Measurements from ENCODE around the gene FFAR3. TPM values are rescaled to one million over a fixed set of nuclear protein-coding genes. Genes with fewer than 3 reads are reported as not detected.

Gene FFAR3
- total RNA-seq, 2 donors from 2014 or later = not detected

DNA sequence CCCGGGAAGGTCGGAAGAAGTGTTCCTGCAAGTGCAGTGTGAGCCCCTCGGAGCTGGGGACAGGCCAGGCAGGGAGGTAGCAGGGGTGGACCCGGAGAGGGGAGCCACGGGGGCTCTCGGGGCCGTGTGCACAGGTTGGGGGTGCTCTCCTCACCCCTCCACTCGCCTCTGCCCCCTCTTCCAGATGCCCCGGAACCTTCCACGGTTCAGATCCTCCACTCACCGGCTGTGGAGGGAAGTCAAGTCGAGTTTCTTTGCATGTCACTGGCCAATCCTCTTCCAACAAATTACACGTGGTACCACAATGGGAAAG, 20.3 kb upstream of the FFAR3 start:
- 55 to 68% methylated on average over 4 to 13 of the region's 13 CpGs for WGBS, 2 donors
- Histone ChIP-seq H3K4me1 (no peaks in the 10 kb centered on the region), H3K9me3 (no peaks in the 10 kb centered on the region), H3K36me3 (replicated peaks in 1 of 2; ENCODE audit: insufficient read depth in 1 of 2, low read depth in 2 of 2) (no peaks in the 10 kb centered on the region), H3K27me3 (no peaks in the 10 kb centered on the region), H3K27ac (no peak overlapping the region), H3K4me3 (no peak overlapping the region)
- intact Hi-C loops (cut with DNase I) = no loop called here
- TF ChIP-seq, protein P1, sequence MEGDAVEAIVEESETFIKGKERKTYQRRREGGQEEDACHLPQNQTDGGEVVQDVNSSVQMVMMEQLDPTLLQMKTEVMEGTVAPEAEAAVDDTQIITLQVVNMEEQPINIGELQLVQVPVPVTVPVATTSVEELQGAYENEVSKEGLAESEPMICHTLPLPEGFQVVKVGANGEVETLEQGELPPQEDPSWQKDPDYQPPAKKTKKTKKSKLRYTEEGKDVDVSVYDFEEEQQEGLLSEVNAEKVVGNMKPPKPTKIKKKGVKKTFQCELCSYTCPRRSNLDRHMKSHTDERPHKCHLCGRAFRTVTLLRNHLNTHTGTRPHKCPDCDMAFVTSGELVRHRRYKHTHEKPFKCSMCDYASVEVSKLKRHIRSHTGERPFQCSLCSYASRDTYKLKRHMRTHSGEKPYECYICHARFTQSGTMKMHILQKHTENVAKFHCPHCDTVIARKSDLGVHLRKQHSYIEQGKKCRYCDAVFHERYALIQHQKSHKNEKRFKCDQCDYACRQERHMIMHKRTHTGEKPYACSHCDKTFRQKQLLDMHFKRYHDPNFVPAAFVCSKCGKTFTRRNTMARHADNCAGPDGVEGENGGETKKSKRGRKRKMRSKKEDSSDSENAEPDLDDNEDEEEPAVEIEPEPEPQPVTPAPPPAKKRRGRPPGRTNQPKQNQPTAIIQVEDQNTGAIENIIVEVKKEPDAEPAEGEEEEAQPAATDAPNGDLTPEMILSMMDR (IDR thresholded peaks at IDR 0.05) = no peak
- no peak for TF ChIP-seq POLR2A (IDR thresholded peaks at IDR 0.05)
- ATAC-seq (no peak), DNase-seq (no peak)

DNA sequence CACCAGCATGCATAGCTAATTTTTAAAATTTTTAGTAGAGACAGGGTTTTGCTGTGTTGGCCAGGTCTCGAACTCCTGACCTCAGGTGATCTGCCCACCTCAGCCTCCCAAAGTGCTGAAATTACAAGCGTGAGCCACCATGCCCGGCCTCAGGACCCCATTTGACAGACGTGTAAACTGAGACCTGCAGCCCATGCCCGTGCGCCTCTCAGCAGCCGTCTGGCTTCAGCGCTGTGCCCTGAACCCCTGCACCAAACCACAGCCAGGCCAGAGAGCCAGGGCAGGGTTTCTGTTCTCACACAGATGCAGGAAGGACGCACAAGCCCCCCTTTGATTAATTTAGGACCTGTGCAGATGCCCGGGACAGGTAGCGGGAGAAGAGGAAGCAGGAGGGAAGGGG, 17.8 kb upstream of the FFAR3 start:
- H3K4me1 ChIP-seq = no peaks in the 10 kb centered on the region
- intact Hi-C loops (cut with DNase I) = loop anchor here (10.0 kb wide), 1 partner anchor 154 kb away; the partner anchor contains the start of gene KRTDAP

DNA sequence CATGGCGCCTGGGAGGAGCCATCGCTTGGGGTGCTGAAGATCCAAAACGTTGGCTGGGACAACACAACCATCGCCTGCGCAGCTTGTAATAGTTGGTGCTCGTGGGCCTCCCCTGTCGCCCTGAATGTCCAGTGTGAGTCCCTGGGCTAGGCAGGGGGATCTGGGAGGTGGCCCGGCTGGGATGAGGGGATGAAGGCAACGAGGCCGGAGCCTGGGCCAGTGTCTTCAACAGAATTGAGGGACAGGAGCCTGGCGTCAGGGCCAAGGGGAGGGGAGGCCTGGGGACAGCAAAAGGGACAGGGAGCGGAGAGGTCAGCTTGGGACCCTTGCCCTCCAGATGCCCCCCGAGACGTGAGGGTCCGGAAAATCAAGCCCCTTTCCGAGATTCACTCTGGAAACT, 17.3 kb upstream of the FFAR3 start:
- DNase-seq (no peak), ATAC-seq (no peak)
- Histone ChIP-seq H3K27me3 (peaks cover 0 to 3% of the 10 kb centered on the region in 2 donors), H3K27ac (no peak overlapping the region), H3K36me3 (replicated peaks in 1 of 2; ENCODE audit: insufficient read depth in 1 of 2, low read depth in 2 of 2) (no peaks in the 10 kb centered on the region), H3K4me3 (no peak overlapping the region), H3K4me1 (no peaks in the 10 kb centered on the region), H3K9me3 (no peaks in the 10 kb centered on the region)
- 72 to 75% methylated on average over 13 to 14 of the region's 16 CpGs for WGBS, 2 donors
- intact Hi-C loops (cut with DNase I) = loop anchor here (10.0 kb wide), 1 partner anchor 154 kb away; the partner anchor contains the start of gene KRTDAP
- no peak for TF ChIP-seq POLR2A (IDR thresholded peaks at IDR 0.05)
- TF ChIP-seq, protein P1 (IDR thresholded peaks at IDR 0.05) = no peak

More for the DNA sequence above, 17.8 kb upstream of the FFAR3 start:
- Histone ChIP-seq H3K9me3 (no peaks in the 10 kb centered on the region), H3K36me3 (replicated peaks in 1 of 2; ENCODE audit: insufficient read depth in 1 of 2, low read depth in 2 of 2) (no peaks in the 10 kb centered on the region), H3K4me3 (no peak overlapping the region), H3K27me3 (no peaks in the 10 kb centered on the region), H3K27ac (no peak overlapping the region)
- DNase-seq (no peak), ATAC-seq (no peak)
- 64 to 80% methylated on average over 10 of the region's 11 CpGs for WGBS, 2 donors
- TF ChIP-seq POLR2A (IDR thresholded peaks at IDR 0.05) = no peak

DNA sequence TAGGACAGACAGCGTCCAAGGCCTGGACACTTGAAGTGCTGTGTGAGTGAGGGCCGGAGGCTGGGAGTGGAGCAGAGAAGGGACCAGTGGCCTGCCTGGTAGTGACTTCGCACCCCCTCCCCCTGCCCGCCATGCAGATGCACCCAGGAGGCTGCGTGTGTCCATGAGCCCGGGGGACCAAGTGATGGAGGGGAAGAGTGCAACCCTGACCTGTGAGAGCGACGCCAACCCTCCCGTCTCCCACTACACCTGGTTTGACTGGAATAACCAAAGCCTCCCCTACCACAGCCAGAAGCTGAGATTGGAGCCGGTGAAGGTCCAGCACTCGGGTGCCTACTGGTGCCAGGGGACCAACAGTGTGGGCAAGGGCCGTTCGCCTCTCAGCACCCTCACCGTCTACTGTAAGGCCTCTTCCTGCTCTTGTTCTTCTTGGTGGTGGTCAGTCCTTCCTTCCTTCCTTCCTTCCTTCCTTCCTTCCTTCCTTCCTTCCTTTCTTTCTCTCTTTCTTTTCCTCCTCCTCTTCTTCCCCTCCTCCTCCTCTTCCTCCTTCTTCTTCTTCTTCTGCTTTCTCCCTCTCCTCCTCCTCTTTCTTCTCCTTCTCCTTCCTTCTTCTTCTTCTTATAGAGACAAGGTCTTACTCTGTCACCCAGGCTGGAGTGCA, 16.6 kb upstream of the FFAR3 start:
- intact Hi-C loops (cut with DNase I) = loop anchor here (10.0 kb wide), 1 partner anchor 153 kb away; the partner anchor contains the start of gene KRTDAP
- no peaks in the 10 kb centered on the region for H3K4me1 ChIP-seq
- TF ChIP-seq, protein P1 (IDR thresholded peaks at IDR 0.05) = no peak
- TF ChIP-seq POLR2A (IDR thresholded peaks at IDR 0.05) = no peak
- peaks cover 0 to 6% of the 10 kb centered on the region in 2 donors for H3K27me3 ChIP-seq
- no peak overlapping the region for H3K4me3 ChIP-seq
- H3K27ac ChIP-seq = no peak overlapping the region
- WGBS, 2 donors = 82 to 85% methylated on average over 8 to 14 of the region's 14 CpGs
- H3K9me3 ChIP-seq = no peaks in the 10 kb centered on the region
- no peaks in the 10 kb centered on the region for H3K36me3 ChIP-seq (replicated peaks in 1 of 2; ENCODE audit: insufficient read depth in 1 of 2, low read depth in 2 of 2)
- DNase-seq (no peak), ATAC-seq (no peak)

DNA sequence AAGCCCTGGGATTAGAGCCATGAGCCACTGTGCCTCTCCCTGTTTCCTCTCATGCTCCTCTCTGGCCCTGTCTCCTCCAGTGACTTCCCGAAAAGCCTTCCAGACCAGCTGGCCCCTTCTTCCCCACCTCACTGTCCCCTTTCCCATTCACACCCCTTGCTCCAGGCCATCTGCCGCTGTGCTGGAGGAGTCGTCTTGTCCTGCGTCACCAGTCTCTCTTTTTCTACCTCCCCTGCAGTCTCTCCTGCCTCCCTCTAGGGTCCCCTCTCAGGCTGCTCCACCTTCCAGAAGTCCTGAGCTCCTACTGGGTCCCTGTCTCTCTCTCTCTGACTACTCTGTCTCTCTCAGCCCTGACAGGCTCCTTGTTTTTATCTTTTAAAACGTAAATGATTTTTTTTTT, 15.8 kb upstream of the FFAR3 start:
- ATAC-seq = no peak
- peaks cover 0 to 6% of the 10 kb centered on the region in 2 donors for H3K27me3 ChIP-seq
- WGBS, 2 donors = 57 to 65% methylated on average over 5 of the region's 5 CpGs

More for the DNA sequence above, 15.8 kb upstream of the FFAR3 start:
- TF ChIP-seq POLR2A (IDR thresholded peaks at IDR 0.05) = no peak
- TF ChIP-seq, protein P1 (IDR thresholded peaks at IDR 0.05) = no peak
- H3K36me3 ChIP-seq (replicated peaks in 1 of 2; ENCODE audit: insufficient read depth in 1 of 2, low read depth in 2 of 2) = no peaks in the 10 kb centered on the region
- intact Hi-C loops (cut with DNase I) = loop anchor here (10.0 kb wide), 1 partner anchor 152 kb away; the partner anchor contains the start of gene KRTDAP
- no peak overlapping the region for H3K4me3 ChIP-seq
- no peaks in the 10 kb centered on the region for H3K9me3 ChIP-seq
- H3K4me1 ChIP-seq = no peaks in the 10 kb centered on the region
- DNase-seq = peak in 1 of 4 donors; percentile 13
- H3K27ac ChIP-seq = no peak overlapping the region

Measured in body of pancreas (tissue), 4 donors.